HepG2 (cell line): Measurements from ENCODE around the gene CRIP1. TPM values are rescaled to one million over a fixed set of nuclear protein-coding genes. Genes with fewer than 3 reads are reported as not detected.

Experiments
- ATF6 ChIP-seq: sonication (generic); formaldehyde crosslinking; conservative IDR thresholded peaks from 2 replicates; pipeline ENCODE4 v1.4.0; 2020; ENCODE audit warnings: missing genetic modification reagents
- BRD4 ChIP-seq: sonication (generic); formaldehyde crosslinking; IDR thresholded peaks from 2 replicates; pipeline ENCODE4 v1.4.0; 2020; ENCODE audit warnings: missing genetic modification reagents
- BRF2 ChIP-seq: sonication (generic); formaldehyde crosslinking; IDR thresholded peaks from 2 replicates; pipeline ENCODE4 v1.8.1; 2022; ENCODE audit warnings: mild to moderate bottlenecking, missing genetic modification reagents
- GABPA ChIP-seq, 2 experiments: IDR thresholded peaks; 2 replicates each; pipeline ENCODE4 v1.6.1; 2011 to 2016; ENCODE audit warnings: low read depth in 2 of 2, low read length in 1 of 2, missing biosample characterization in 1 of 2, missing genetic modification characterization in 1 of 2
- GPN1 ChIP-seq: sonication (generic); formaldehyde crosslinking; IDR thresholded peaks from 2 replicates; pipeline ENCODE4 v1.5.1; 2020; ENCODE audit warnings: missing genetic modification reagents, borderline replicate concordance
- KLF13 ChIP-seq: sonication (generic); formaldehyde crosslinking; IDR thresholded peaks from 2 replicates; pipeline ENCODE4 v1.4.0; 2020; ENCODE audit warnings: mild to moderate bottlenecking, missing genetic modification reagents
- NR2C2 ChIP-seq: sonication (generic); formaldehyde crosslinking; IDR thresholded peaks from 2 replicates; pipeline ENCODE4 v1.4.0; 2020; ENCODE audit warnings: missing genetic modification reagents, mild to moderate bottlenecking, moderate library complexity, borderline replicate concordance
- RXRA ChIP-seq: sonication (generic); formaldehyde crosslinking; IDR thresholded peaks from 2 replicates; pipeline ENCODE4 v1.5.1; 2020; ENCODE audit warnings: missing genetic modification reagents
- SIX4 ChIP-seq: sonication (generic); formaldehyde crosslinking; IDR thresholded peaks from 2 replicates; pipeline ENCODE4 v1.4.0; 2020; ENCODE audit warnings: missing genetic modification reagents
- TARDBP ChIP-seq: sonication (generic); formaldehyde crosslinking; IDR thresholded peaks from 2 replicates; pipeline ENCODE4 v1.8.0; 2022; ENCODE audit warnings: mild to moderate bottlenecking, missing genetic modification reagents
- WIZ ChIP-seq: sonication (generic); formaldehyde crosslinking; IDR thresholded peaks from 2 replicates; pipeline ENCODE4 v1.5.1; 2020; ENCODE audit warnings: mild to moderate bottlenecking, missing genetic modification reagents
- ZBTB34 ChIP-seq: sonication (generic); formaldehyde crosslinking; IDR thresholded peaks from 2 replicates; pipeline ENCODE4 v1.8.0; 2022; ENCODE audit warnings: mild to moderate bottlenecking, missing genetic modification reagents
- ZFP36L2 ChIP-seq: sonication (generic); formaldehyde crosslinking; IDR thresholded peaks from 2 replicates; pipeline ENCODE4 v1.4.0; 2020; ENCODE audit warnings: missing genetic modification reagents
- ZNF12 ChIP-seq: sonication (generic); formaldehyde crosslinking; IDR thresholded peaks from 2 replicates; pipeline ENCODE4 v1.5.0; 2020; ENCODE audit warnings: missing genetic modification reagents
- ZNF274 ChIP-seq: sonication (generic); formaldehyde crosslinking; IDR thresholded peaks from 2 replicates; pipeline ENCODE4 v1.5.1; 2020; ENCODE audit warnings: mild to moderate bottlenecking, missing genetic modification reagents
- ZNF468 ChIP-seq: sonication (generic); formaldehyde crosslinking; IDR thresholded peaks from 2 replicates; pipeline ENCODE4 v1.8.0; 2022; ENCODE audit warnings: mild to moderate bottlenecking, moderate library complexity, missing genetic modification reagents
- ZNF775 ChIP-seq: sonication (generic); formaldehyde crosslinking; IDR thresholded peaks from 2 replicates; pipeline ENCODE4 v1.4.0; 2020; ENCODE audit warnings: missing genetic modification reagents, mild to moderate bottlenecking, moderate library complexity, borderline replicate concordance
- ZNF780A ChIP-seq: sonication (generic); formaldehyde crosslinking; IDR thresholded peaks from 2 replicates; pipeline ENCODE4 v1.8.0; 2022; ENCODE audit warnings: mild to moderate bottlenecking, missing genetic modification reagents, moderate library complexity
- ZSCAN31 ChIP-seq: sonication (generic); formaldehyde crosslinking; IDR thresholded peaks from 2 replicates; pipeline ENCODE4 v1.5.0; 2020; ENCODE audit warnings: low read depth, mild to moderate bottlenecking, missing genetic modification reagents
- ZSCAN9 ChIP-seq: IDR thresholded peaks from 2 replicates; pipeline ENCODE4 v1.6.1; 2016; ENCODE audit warnings: borderline replicate concordance
- polyA plus RNA-seq, 8 experiments: library from polyadenylated mRNA; depleted of rRNA in 3 of 8; stranded (reverse) in 7 of 8; unstranded in 1 of 8; fragments of >200 nt; fragmentation: Illumina TruSeq in 4 of 8; extraction: Trizol in 4 of 8; gene quantifications; 2 replicates each; pipeline versions ENCODE4 v1.2.1 to v1.2.3, GENCODE V29; 2011 to 2016; ENCODE audit warnings: low read depth in 4 of 8, missing spikeins in 1 of 8, mixed read lengths in 1 of 8; ENCODE audit not compliant: insufficient read depth in 1 of 8
- total RNA-seq, 5 experiments: library from RNA; depleted of rRNA; stranded (reverse); fragments of >200 nt; fragmentation: Illumina TruSeq; extraction: Trizol; gene quantifications; 2 replicates each; pipeline ENCODE4 v1.2.3, GENCODE V29; 2016; ENCODE audit warnings: low read depth in 1 of 5
- TF ChIP-seq, protein P1 (sequence below): sonication (generic); formaldehyde crosslinking; IDR thresholded peaks from 2 replicates; pipeline ENCODE4 v1.5.0; 2020; ENCODE audit warnings: missing genetic modification reagents, mild to moderate bottlenecking, borderline replicate concordance
- TF ChIP-seq, protein P2 (sequence below): IDR thresholded peaks from 2 replicates; pipeline ENCODE4 v1.6.1; 2016; ENCODE audit warnings: low read depth, control low read depth
- TF ChIP-seq, protein P3 (sequence below): sonication (generic); formaldehyde crosslinking; conservative IDR thresholded peaks from 2 replicates; pipeline ENCODE4 v1.4.0; 2020; ENCODE audit warnings: missing genetic modification reagents

CRIP1 gene
- total and polyA plus RNA-seq, 2 of the 13 experiments (the other 11 are each of a cell fraction or from before 2014, with no cell fraction given): 53.9 to 59.5 TPM

DNA sequence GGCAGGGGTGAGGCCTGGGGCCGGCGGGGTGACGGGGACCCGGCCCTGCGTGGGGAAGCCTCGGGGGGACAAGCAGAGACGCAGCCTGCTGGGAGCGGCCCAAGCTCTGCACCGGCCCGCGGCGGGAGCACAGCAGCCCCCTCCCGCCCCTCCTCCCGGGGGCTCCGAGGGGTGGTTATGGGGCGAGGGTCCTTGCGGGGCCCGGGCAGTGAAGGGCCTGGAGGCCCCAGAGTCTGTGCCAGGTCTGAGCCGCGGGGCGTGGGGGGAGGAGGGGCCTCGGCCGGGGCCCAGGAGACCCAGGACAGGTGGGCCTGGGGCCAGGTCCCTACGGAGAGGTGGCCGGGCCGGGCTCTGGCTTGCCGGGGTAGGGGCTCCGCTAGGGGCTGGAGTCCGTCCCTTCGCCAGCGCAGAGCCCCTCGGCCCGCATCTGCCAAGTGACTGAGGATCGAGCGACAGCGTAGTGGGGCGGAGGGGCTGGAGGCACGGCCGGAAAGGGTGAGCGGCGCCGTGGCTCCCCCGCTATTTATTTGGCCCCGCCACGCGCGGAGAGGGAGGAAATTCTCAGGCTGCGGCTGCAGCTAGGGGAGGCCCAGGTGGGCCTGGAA lies 40.2 kb downstream of the CRIP1 start (continued):
- TF ChIP-seq GPN1 (CRISPR knock-in tag): no peak
- TF ChIP-seq ATF6 (CRISPR knock-in tag): no peak
- TF ChIP-seq, protein P1, sequence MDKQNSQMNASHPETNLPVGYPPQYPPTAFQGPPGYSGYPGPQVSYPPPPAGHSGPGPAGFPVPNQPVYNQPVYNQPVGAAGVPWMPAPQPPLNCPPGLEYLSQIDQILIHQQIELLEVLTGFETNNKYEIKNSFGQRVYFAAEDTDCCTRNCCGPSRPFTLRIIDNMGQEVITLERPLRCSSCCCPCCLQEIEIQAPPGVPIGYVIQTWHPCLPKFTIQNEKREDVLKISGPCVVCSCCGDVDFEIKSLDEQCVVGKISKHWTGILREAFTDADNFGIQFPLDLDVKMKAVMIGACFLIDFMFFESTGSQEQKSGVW (CRISPR knock-in tag): no peak
- TF ChIP-seq, protein P2, sequence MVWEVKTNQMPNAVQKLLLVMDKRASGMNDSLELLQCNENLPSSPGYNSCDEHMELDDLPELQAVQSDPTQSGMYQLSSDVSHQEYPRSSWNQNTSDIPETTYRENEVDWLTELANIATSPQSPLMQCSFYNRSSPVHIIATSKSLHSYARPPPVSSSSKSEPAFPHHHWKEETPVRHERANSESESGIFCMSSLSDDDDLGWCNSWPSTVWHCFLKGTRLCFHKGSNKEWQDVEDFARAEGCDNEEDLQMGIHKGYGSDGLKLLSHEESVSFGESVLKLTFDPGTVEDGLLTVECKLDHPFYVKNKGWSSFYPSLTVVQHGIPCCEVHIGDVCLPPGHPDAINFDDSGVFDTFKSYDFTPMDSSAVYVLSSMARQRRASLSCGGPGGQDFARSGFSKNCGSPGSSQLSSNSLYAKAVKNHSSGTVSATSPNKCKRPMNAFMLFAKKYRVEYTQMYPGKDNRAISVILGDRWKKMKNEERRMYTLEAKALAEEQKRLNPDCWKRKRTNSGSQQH (CRISPR knock-in tag): 0 out of 2 replicates have a peak, but pooled peaks have one; percentile 22
- no peak for TF ChIP-seq ZNF468 (CRISPR knock-in tag)
- TF ChIP-seq SIX4 (CRISPR knock-in tag): no peak
- TF ChIP-seq BRD4 (CRISPR knock-in tag): no peak
- no peak for TF ChIP-seq ZNF12 (CRISPR knock-in tag)
- TF ChIP-seq ZFP36L2 (CRISPR knock-in tag): no peak
- no peak for TF ChIP-seq BRF2
- no peak for TF ChIP-seq ZNF274 (CRISPR knock-in tag)
- no peak for TF ChIP-seq ZNF775
- TF ChIP-seq TARDBP (CRISPR knock-in tag): 0 out of 2 replicates have a peak, but pooled peaks have one; percentile 26
- no peak for TF ChIP-seq NR2C2 (CRISPR knock-in tag)
- TF ChIP-seq RXRA (CRISPR knock-in tag): 0 out of 2 replicates have a peak, but pooled peaks have one; percentile 23
- TF ChIP-seq ZBTB34 (CRISPR knock-in tag): no peak; the same call in 1 of the 2 replicates
- no peak for TF ChIP-seq KLF13 (CRISPR knock-in tag)
- TF ChIP-seq ZSCAN31 (CRISPR knock-in tag): no peak
- TF ChIP-seq, protein P3, sequence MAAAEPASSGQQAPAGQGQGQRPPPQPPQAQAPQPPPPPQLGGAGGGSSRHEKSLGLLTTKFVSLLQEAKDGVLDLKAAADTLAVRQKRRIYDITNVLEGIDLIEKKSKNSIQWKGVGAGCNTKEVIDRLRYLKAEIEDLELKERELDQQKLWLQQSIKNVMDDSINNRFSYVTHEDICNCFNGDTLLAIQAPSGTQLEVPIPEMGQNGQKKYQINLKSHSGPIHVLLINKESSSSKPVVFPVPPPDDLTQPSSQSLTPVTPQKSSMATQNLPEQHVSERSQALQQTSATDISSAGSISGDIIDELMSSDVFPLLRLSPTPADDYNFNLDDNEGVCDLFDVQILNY: no peak
- no peak for TF ChIP-seq GABPA (IDR thresholded peaks at IDR 0.05; ENCODE audit: low read depth, low read length)
- TF ChIP-seq GABPA (CRISPR knock-in tag; IDR thresholded peaks at IDR 0.05; ENCODE audit: low read depth): no peak
- TF ChIP-seq ZNF780A (CRISPR knock-in tag): no peak
- no peak for TF ChIP-seq ZSCAN9 (CRISPR knock-in tag)
- no peak for TF ChIP-seq WIZ (CRISPR knock-in tag)
